AG08396 (cell line): Measurements from ENCODE around the gene PTPRJ.
A peak's percentile ranks its signal among the peaks of the same experiment; 100 is the strongest.

Experiments
- DNase-seq: peaks from one replicate; pipeline ENCODE4 v3.0.0; 2012; ENCODE audit warnings: low spot score, mixed read lengths

Gene PTPRJ

GRCh38 chr11:48066881-48067800 lies 86.8 kb downstream of the PTPRJ start:
- no peak for DNase-seq

DNA sequence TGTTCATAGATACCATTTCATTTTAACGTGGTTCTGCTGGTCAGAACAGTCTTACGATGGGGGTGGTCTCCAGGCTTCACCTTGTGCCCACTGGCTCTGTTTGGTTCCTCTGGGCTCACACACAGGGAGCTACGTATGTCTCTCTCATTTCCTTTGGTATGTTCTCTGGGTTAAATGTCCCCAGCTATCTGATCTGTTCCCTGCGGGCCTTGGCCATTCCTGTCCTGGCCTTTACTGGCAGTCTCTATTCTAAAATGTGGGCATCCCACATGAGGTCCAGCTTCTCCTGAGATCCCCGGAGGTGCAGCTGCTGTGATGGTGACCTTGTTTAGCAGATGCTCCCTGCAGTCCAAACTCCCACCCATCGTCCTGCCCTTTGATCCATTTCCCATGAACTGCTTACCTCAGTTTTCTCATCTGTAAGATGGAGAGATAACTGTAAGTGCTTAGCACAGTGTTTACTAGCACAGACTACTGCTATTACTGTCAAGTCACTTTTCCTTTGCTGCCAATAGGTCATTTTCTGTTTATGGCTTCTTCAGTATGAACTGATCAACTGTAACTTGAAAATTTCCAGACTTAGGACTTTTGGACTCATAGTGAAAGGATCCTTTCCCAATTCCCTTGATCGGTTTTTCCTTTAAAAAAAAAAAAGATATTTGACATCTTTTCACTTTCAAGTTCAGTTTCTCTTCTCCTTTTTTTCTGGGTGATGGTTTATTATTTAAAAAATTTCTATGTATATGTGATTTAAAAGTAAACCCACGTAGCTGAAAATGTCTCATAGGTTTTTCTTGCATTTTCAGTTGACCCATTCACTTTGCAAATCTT lies 92.9 kb downstream of the PTPRJ start:
- no peak for DNase-seq

DNA sequence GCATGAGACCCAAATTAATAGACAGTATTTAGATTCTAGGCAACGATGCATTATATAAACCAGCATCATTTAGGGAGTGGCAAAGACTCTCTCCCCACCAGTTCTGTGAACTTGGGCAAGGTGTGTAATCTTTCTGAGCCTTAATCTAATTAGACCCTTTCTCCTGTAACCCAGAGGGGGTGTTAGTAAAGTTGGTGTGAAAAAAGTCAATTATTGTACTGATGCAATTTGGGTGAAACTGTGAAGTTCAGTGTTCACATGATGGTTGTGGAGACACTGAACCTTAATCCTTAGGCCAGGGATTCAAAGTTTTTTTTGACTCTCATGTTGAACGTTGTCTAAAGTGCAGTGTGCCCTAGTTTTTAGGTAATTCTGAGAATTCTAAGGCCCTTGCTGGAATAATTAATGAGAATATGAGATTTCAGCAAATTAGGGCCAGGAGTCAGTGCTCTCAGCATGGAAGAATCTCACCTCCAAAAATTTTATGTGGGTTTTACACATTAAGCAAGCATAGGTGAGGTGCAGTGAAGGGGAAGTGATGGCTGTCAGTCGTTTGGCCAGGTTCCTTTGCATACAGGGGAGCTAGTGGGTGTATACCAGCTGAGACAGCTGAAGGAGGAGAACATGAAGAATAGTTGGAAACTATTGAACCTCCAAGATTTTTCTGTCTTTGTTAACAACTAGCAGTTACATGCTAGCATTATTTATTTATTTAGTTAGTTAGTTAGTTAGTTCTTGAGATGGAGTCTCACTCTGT lies 94.2 kb downstream of the PTPRJ start:
- DNase-seq, result no peak

DNA sequence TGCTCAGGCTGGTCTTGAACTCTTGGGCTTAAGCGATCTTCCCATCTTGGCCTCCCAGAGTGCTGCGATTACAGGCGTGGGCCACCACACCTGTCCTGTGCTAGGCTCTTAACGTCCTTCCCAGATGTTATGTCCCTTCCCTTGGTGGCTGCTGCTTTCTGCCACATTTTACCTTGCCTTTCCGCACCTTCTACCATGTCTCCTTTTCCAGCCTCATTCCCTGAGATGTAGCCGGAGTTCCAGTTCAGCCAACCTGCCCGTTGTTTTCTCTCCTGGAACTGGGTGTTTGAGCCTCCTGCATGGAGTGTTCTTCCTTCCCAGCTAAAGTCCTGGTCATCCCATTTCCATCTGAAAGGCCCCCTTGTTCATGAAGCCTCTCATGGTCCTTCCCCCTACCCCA lies 95.3 kb downstream of the PTPRJ start:
- DNase-seq, result no peak

GRCh38 chr11:48077251-48077650 lies 96.9 kb downstream of the PTPRJ start:
- no peak for DNase-seq

DNA sequence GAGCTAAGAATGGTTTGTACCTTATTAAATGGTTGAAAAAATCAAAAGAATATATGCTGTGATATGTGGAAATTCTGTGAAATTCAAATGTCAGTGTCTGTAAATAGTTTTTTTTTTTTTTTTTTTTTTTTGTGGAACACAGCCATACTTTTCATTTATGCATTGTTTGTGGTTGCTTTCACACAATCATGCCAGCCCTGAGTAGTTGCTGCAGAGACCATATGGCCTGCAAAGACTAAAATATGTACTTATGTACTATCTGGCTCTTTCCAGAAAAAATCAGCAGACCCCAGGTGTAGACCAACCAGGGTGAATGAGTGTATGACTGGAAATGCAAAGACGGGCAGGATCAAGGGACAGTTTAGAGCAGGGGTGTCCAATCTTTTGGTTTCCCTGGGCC lies 98.3 kb downstream of the PTPRJ start:
- no peak for DNase-seq

- DNase-seq, result no peak
Measured at GRCh38 chr11:48079596-48079995, 99.2 kb downstream of the PTPRJ start.

- DNase-seq, result no peak
Measured at GRCh38 chr11:48080301-48080861, 100.0 kb downstream of the PTPRJ start.

- peak; percentile 52 for DNase-seq
Measured at GRCh38 chr11:48081151-48082010, 101.0 kb downstream of the PTPRJ start.

- no peak for DNase-seq
Measured at GRCh38 chr11:48082771-48083170, 102.4 kb downstream of the PTPRJ start.

DNA sequence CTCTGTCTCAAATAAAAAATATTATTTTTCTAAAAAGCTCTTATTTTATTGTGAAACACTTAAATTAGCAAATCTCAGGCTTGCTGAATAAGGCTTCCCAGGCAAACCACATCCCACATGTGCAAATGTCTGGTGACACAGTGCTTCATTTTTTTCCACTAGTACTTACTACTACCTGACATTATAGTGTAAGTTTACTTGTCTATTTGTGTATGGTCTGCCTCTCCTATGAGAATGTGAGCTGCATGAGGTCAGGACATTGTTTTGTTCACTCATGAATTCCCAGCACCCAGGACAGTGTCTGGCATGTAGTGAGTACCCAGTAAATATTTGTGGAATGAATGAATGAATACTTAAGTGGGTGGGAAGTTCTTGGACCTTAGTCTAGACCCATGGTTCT lies 103.1 kb downstream of the PTPRJ start:
- DNase-seq, result no peak

GRCh38 chr11:48085688-48086087 lies 105.3 kb downstream of the PTPRJ start:
- DNase-seq, result no peak

GRCh38 chr11:48087422-48087821 lies 107.1 kb downstream of the PTPRJ start:
- DNase-seq, result no peak

GRCh38 chr11:48087974-48088681 lies 107.8 kb downstream of the PTPRJ start:
- no peak for DNase-seq

- DNase-seq, result no peak
Measured at GRCh38 chr11:48088682-48089050, 108.3 kb downstream of the PTPRJ start.

GRCh38 chr11:48090174-48090573 lies 109.8 kb downstream of the PTPRJ start:
- no peak for DNase-seq

- no peak for DNase-seq
Measured at GRCh38 chr11:48091426-48092102, 111.2 kb downstream of the PTPRJ start.

DNA sequence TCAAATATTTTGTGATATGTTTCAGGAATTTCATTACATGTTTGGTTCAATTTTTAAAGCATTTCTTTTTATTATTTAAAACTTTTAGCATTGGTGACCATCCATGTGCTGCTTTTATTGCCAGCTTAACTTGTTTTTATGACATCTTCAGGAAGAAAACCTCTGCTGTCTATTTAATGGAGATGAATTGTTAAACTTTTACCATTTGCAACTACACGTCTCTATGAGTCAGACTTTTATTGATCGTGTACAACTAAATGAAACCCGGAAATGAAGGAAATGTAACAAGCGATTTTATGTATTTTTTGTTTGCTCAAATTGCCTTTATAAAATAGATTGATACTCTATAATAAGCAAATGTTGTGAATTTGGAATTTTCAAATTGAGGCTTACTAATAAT lies 113.0 kb downstream of the PTPRJ start:
- DNase-seq, result no peak

DNA sequence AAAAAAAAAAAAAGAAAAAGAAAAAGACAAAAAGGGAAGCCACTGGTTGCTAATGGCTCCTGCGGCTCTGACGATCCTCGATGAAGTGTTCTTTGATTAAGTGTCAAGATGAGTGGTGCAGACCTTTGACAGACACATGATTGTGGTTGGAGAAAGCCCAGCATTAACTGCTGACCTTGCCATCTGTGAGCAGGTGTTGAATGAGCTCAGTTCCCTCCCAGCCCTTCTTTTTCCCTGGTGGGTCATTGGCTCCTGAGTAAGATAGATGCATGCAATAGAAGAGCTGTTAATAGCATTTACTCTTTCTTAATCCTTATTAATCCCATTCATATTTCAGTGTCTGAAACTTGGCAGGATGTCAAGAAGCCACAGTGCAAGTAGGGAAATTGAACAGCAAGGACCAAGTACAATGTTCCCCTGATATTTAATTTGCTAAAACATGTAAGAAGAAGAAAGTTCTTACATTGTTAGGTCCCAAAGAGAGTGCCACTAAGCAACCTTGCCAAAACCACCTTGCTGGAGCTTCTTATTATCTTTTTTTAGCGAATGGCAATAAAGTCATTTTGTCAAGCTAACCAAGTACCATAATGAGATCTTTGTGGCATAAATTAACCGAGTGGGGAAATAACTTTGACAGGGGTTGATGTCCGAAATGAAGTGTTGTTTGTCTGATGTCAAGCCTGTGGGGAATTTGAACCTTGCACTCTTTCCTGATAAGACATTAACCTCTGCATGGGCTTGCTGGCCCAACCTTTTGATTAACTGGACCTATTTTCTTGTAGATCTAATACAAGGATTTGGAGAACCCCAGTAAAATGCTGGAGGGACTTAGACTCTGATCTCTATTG lies 113.7 kb downstream of the PTPRJ start:
- DNase-seq, result no peak
